ENCODE measurements around the gene YKT6.

YKT6 gene

GRCh38 chr7:44223362-44224079 lies 22.7 kb downstream of the YKT6 start (continued):
- TF ChIP-seq PRDM4 (tag by site-specific recombination; IDR thresholded peaks at IDR 0.05) (peak; percentile 84; the same call in 1 of the 2 replicates), PATZ1 (tag by site-specific recombination; IDR thresholded peaks at IDR 0.05) (no peak; the same call in 1 of the 2 replicates), ZNF514 (tag by site-specific recombination; IDR thresholded peaks at IDR 0.05) (no peak)

- no peak overlapping the region for H3K4me3 ChIP-seq (ENCODE audit: low read depth, low read length)
- no peaks in the 10 kb centered on the region; the same call in 1 of the 2 replicates for H3K4me1 ChIP-seq (ENCODE audit: control insufficient read depth, insufficient read depth, low read length)
- TF ChIP-seq ZNF791 (tag by site-specific recombination; IDR thresholded peaks at IDR 0.05) (no peak), ZFP41 (tag by site-specific recombination; IDR thresholded peaks at IDR 0.05; ENCODE audit: borderline replicate concordance) (no peak), ZFHX2 (tag by site-specific recombination; conservative IDR thresholded peaks at IDR 0.05) (peak; percentile 96), ZBTB48 (tag by site-specific recombination; IDR thresholded peaks at IDR 0.05) (peak; percentile 78; the same call in 1 of the 2 replicates), GLIS2 (tag by site-specific recombination; IDR thresholded peaks at IDR 0.05) (0 out of 2 replicates have a peak, but pooled peaks have one; percentile 32), GLIS1 (tag by site-specific recombination; IDR thresholded peaks at IDR 0.05) (peak; percentile 57), ZNF449 (tag by site-specific recombination; IDR thresholded peaks at IDR 0.05) (no peak), SP7 (tag by site-specific recombination; IDR thresholded peaks at IDR 0.05) (peak; percentile 49), PATZ1 (tag by site-specific recombination; IDR thresholded peaks at IDR 0.05) (0 out of 2 replicates have a peak, but pooled peaks have one; percentile 33), SCRT2 (tag by site-specific recombination; IDR thresholded peaks at IDR 0.05) (peak; percentile 93), KLF1 (tag by site-specific recombination; IDR thresholded peaks at IDR 0.05) (peak; percentile 42; the same call in 1 of the 2 replicates), EGR2 (tag by site-specific recombination; IDR thresholded peaks at IDR 0.05; ENCODE audit: low read depth) (peak; percentile 95), HIC1 (tag by site-specific recombination; IDR thresholded peaks at IDR 0.05) (0 out of 2 replicates have a peak, but pooled peaks have one; percentile 17), SCRT1 (tag by site-specific recombination; IDR thresholded peaks at IDR 0.05; ENCODE audit: borderline replicate concordance) (peak; percentile 62; the same call in 1 of the 2 replicates), ZNF623 (tag by site-specific recombination; IDR thresholded peaks at IDR 0.05) (no peak), ZNF600 (tag by site-specific recombination; IDR thresholded peaks at IDR 0.05) (peak; percentile 62), ZNF561 (tag by site-specific recombination; IDR thresholded peaks at IDR 0.05; ENCODE audit: borderline replicate concordance) (no peak), KLF17 (tag by site-specific recombination; IDR thresholded peaks at IDR 0.05) (peak; percentile 67), ZNF248 (tag by site-specific recombination; IDR thresholded peaks at IDR 0.05) (no peak), ZNF501 (tag by site-specific recombination; IDR thresholded peaks at IDR 0.05) (no peak)
- no peaks in the 10 kb centered on the region for H3K9me3 ChIP-seq (ENCODE audit: control insufficient read depth, insufficient read depth, low read depth, low read length)
- H3K27ac ChIP-seq (ENCODE audit: extremely low read depth, low read depth, low read length): no peak overlapping the region
- ChIA-PET CTCF (interaction anchor here (1.2 kb wide), 1 partner anchor 10 kb away, joined by 4 read pairs; no protein-coding TSS in a partner anchor), POLR2A (no interaction called here)
- H3K36me3 ChIP-seq (ENCODE audit: control insufficient read depth in 2 of 2, insufficient read depth in 1 of 2, low read length in 2 of 2): no peaks in the 10 kb centered on the region
These were observed 23.5 kb downstream of the YKT6 start for GRCh38 chr7:44224080-44224973.

Measured in HEK293 (cell line).